ENCODE data around the gene AGER. TPM values are rescaled to one million over a fixed set of nuclear protein-coding genes. Genes with fewer than 3 reads are reported as not detected.

Gene AGER
- total RNA-seq, 1 donor from 2014 or later, result 1.8 TPM

DNA sequence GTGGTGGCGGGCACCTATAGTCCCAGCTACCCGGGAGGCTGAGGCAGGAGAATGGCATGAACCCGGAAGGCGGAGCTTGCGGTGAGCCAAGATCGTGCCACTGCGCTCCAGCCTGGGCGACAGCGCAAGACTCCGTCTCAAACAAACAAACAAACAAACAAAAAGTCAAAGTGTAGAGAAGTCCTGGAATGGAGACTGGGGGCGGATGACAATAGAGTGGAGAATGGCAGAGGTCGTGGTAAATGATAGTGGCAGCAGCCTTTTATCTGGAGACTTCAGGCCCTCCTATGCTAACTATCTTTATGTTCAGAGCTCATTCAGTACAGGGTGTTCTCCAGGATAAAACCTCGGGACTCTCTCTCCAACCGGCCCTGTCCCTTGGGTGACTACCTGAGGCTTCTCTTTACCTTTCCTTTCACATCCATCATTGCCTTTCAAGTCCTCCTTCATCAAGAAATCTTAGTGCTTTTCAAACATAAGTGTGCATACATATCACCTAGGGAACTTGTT is 52.6 kb downstream of the AGER start:
- Histone ChIP-seq H3K9me3 (replicated peaks) (no peaks in the 10 kb centered on the region), H3K4me1 (peaks cover 38% of the 10 kb centered on the region), H3K27me3 (ENCODE audit: low read depth) (peaks cover 7% of the 10 kb centered on the region), H3K4me3 (no peak overlapping the region), H3K27ac (replicated peaks) (no peak overlapping the region), H3K36me3 (peaks cover 2% of the 10 kb centered on the region)
- intact Hi-C loops (cut with micrococcal nuclease), result no loop called here
- TF ChIP-seq, protein P1, sequence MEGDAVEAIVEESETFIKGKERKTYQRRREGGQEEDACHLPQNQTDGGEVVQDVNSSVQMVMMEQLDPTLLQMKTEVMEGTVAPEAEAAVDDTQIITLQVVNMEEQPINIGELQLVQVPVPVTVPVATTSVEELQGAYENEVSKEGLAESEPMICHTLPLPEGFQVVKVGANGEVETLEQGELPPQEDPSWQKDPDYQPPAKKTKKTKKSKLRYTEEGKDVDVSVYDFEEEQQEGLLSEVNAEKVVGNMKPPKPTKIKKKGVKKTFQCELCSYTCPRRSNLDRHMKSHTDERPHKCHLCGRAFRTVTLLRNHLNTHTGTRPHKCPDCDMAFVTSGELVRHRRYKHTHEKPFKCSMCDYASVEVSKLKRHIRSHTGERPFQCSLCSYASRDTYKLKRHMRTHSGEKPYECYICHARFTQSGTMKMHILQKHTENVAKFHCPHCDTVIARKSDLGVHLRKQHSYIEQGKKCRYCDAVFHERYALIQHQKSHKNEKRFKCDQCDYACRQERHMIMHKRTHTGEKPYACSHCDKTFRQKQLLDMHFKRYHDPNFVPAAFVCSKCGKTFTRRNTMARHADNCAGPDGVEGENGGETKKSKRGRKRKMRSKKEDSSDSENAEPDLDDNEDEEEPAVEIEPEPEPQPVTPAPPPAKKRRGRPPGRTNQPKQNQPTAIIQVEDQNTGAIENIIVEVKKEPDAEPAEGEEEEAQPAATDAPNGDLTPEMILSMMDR (IDR thresholded peaks at IDR 0.05; ENCODE audit: borderline replicate concordance), result no peak
- no peak for DNase-seq

Small RNAs within 50 kb of the gene (microRNA-seq; reads per million reads assigned to microRNA genes)
- not detected for gene MIR6721
- gene MIR6833, result not detected

Other genes starting within 250 kb of the AGER start
- 3.7 TPM for gene CFB, start 238.2 kb downstream of the AGER start, total RNA-seq
- 39.3 TPM for gene NELFE, start 225.3 kb downstream of the AGER start, total RNA-seq
- gene SKIC2, start 225.1 kb downstream of the AGER start, total RNA-seq, result 32.9 TPM
- gene DXO, start 212.1 kb downstream of the AGER start, total RNA-seq, result 11.2 TPM
- 76.2 TPM for gene C4A, start 202.2 kb downstream of the AGER start, total RNA-seq
- gene C4B, start 169.5 kb downstream of the AGER start, total RNA-seq, result 72.9 TPM
- gene CYP21A2, start 145.8 kb downstream of the AGER start, total RNA-seq, result 0.41 TPM
- gene TNXB, start 74.9 kb downstream of the AGER start, total RNA-seq, result 73.0 TPM
- 29.1 TPM for gene ATF6B, start 56.0 kb downstream of the AGER start, total RNA-seq
- gene FKBPL, start 54.0 kb downstream of the AGER start, total RNA-seq, result 2.7 TPM
- gene PRRT1, start 32.3 kb downstream of the AGER start, total RNA-seq, result 1.0 TPM
- 23.4 TPM for gene PPT2, start 30.1 kb downstream of the AGER start, total RNA-seq
- gene EGFL8, start 19.7 kb downstream of the AGER start, total RNA-seq, result 9.2 TPM
- gene AGPAT1, start 8.2 kb downstream of the AGER start, total RNA-seq, result 43.0 TPM
- 76.0 TPM for gene RNF5, start 5.8 kb downstream of the AGER start, total RNA-seq
- 36.5 TPM for gene PBX2, start 5.9 kb upstream of the AGER start, total RNA-seq
- gene GPSM3, start 8.4 kb upstream of the AGER start, total RNA-seq, result 5.0 TPM
- 23.0 TPM for gene NOTCH4, start 39.8 kb upstream of the AGER start, total RNA-seq
- not detected for gene TSBP1, start 187.7 kb upstream of the AGER start, total RNA-seq
- gene BTNL2, start 222.9 kb upstream of the AGER start, total RNA-seq, result not detected

Data from left ventricle myocardium inferior (tissue), 1 donor.